Left kidney (tissue), 2 donors: ENCODE measurements around the gene GIPC2. TPM values are rescaled to one million over a fixed set of nuclear protein-coding genes. Genes with fewer than 3 reads are reported as not detected.

ENCODE experiments used
- DNase-seq: peaks from one replicate; pipeline ENCODE4 v3.0.0-alpha.2; 2013
- polyA plus RNA-seq: library from polyadenylated mRNA; unstranded; fragments of 120-200 nt; gene quantifications from one replicate; pipeline ENCODE4 v1.2.1, GENCODE V29; 2013; ENCODE audit not compliant: insufficient read length

Gene GIPC2
- polyA plus RNA-seq, 1 donor, result 21.6 TPM

DNA sequence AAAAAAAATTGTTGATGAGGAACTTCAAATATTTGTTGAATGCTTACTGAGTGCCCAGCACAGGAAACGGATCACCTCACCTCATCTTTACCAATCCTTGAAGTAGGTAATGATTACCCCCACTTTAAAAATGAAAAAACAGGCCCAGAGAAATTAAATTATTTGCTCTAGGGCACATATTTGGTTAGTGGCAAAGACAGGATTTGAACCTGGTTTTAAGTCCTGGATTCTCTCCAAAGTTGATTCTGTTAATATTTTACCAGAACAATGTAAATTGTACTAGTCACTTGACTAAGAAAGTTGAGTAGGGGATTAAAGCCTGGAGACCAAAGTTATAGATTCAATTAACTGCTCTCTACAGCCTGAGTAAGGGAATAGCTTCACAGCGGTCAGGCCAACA lies 97.9 kb downstream of the GIPC2 start:
- DNase-seq, result no peak

DNA sequence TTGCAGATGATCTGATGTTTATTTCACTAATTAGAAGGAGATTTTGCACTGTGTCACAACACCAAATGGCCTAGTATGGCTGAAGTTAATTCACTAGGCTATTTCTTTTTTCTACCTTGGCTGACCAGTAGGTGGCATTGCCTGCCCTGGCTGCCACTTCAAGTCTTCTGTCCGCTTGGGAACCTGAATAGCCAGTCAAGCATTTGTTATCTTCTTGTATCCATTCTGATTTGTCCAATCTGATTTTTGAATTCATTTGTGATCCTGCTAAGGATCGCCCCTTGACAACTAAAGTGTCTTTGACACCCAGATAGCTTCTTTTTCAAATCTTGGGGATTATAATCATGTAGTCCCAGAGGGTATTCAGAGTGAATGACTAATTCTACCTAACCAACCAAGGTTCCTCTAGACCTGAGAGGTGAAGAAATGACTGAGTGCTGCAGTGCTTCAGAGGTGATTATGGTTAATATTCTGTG lies 99.4 kb downstream of the GIPC2 start:
- DNase-seq, result peak; percentile 48

DNA sequence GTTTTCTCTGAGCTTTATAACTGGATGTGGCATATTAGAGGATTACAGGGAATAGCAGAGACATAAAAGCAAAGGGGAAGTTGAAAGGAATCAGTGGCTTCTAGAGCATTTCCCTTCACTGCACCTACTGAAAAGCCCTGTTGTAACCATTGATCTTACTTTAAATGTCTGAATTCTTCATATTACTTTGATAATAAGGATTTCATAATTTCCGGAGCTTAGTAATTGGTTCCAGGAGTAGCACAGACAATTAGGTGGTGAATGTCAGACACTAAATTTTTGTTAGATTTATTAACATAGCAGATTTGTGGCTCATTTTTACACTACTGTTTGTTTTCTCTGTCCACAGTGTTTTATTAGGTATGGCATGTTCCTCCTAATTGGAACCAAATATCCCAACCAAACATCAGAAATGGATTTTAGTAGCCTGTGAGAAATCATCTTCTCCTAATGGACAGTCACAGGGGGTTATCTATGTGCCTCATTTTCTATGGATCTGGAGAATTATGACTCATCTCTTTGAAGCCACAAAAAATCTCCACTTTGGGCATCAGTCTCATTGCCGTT lies 100.5 kb downstream of the GIPC2 start:
- DNase-seq, result no peak

DNA sequence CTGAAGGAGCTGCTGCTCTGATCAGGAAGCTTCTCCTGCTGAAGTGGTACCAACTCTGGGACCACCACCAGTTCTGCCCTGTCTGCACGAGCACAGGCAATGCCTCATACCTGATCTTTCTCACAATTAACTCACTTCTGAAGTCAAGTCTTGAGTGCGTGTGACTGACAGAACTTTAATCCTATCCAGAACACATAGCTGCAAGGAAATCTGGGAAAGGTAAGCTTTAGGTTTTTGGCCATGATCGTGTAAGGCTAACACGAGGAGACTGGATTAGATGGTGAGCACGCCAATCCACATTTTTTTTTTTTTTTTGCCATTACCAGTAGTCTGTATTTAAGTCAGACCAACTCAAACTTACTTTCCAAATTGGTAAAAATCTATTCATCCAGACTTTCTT lies 101.3 kb downstream of the GIPC2 start:
- no peak for DNase-seq

DNA sequence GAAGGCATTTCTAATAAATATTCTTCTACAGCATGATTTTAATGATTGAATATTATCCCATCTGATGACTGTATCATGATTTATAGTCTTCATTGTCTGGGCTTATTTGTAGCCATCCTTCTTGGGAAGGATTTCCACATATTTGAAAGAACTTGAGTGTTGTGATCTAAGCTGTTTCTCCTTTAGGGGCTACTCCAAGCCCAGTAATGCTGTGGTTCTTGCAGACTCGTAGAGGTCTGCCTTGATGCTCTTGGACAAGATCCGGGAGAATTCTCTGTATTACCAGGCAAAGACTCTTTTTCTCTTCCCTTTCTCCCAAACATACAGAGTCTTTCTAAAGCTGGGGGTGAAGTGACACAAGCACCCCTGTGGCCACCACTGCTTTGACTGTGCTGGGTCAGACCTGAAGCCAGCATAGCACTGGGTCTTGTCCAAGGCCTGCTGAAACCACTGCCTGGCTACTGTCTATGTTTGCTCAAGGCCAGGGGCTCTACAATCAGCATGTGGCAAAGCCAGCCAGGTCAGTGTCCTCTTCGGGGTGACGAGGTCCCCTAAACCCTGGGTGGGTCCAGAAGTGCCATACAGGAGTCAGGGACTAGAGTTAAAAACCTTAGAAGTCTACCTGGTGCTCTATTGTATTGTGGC lies 107.4 kb downstream of the GIPC2 start:
- no peak for DNase-seq

DNA sequence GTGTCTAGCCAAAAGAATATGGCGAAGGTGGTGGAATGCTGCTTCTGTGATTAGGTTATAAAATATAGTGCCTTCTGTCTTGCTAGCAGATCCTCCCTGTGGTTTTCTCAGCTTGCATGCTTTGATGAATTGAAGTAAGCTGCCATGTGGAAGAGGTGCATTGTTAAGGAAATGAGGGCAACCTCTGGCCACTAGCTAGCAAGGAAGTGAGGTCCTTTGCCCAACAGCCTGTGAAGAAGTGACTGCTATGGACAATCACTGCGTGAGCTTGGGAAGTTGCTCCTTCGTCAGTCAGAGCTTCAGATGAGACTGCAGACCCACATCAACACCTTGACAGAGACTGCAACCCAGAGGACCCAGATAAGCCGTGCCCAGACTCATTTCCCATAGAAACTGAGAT lies 109.4 kb downstream of the GIPC2 start:
- DNase-seq, result no peak

DNA sequence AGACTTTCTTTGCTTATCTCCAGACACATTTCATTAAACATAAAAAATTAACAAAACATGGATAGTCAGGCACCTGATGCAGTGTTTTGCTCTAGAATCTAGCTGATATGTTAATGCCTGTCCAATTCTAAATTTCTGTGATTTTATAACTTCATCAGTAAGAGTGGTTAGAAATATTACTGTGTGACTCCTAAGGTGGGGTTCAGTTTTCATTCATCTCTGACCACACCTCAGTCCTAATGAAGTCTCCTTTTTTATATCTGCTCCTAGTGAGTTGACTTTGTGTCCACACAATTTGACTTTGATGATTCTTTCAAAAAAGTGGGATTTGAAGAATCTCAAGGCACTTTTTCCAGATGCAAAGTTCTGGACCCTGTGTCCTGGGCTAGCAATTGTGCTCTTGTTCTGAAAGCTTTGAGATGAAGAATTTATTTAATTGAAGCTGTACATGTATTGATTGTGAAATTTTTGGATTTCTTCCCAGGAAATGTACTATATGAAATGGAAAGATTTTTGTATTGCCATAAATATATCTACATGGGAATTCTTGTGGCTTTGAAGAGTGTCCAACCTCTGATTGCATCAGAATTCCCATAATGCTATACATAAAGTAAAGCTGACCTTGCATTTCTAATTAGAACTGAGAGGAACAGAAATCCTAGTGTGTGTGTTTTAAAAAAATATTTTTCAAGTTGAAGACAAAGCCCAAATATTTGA lies 111.2 kb downstream of the GIPC2 start:
- DNase-seq, result no peak

DNA sequence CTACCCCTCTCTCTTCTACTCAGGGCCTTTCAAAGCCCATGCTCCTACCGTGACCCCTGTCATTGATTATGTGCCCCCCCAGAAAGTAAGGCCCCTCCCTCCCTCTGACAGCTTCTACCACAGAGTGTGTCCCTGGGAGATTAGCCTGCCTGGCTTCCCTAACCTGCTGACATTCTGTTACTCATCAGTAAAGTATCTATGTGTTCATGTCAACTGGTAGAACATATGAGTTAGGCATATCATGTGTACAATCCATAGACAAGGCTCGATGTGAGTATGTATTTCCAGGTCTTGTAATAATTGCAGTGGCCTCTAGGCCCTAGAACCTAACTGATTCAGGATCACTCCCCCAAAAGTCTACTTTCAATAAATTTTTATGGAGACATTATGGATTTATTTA lies 120.0 kb downstream of the GIPC2 start:
- DNase-seq, result no peak

DNA sequence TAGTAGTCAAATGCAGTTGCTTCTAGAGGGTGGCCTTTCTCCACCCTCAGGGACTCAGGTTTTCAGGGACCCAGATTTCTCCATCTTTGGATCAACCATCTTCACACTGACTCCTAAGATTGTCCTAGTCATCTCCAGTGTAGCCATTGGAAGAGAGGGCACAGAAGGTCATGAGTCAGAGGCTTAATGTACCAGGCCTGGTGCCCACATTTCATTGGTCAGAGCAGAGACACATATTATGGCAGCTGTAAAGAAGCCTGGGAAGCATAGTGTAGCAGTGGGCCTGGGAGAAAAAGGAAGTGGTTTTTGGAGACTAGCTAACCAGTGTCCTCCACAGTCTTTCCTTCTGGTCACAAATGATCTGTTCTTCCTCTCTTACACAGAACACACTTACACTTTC lies 122.5 kb downstream of the GIPC2 start:
- no peak for DNase-seq

DNA sequence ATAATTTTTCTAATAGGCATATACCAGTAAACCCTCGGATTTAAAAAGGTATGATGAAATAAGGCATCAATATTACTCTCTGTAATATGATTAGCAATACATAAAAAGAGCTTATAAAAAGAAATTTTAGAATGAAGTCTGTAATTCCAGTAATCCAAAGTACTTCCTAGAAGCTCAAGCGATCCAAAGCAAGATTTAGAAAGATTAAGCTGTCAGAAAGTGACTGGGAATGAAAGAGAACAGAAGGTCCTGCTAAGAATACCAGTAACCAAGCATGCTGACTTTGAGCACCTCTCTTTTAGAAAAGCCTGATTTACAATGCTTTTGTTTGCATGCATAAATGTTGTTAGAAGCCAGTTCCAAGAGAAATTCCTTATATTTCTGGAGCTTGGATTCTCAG lies 125.1 kb downstream of the GIPC2 start:
- no peak for DNase-seq

DNA sequence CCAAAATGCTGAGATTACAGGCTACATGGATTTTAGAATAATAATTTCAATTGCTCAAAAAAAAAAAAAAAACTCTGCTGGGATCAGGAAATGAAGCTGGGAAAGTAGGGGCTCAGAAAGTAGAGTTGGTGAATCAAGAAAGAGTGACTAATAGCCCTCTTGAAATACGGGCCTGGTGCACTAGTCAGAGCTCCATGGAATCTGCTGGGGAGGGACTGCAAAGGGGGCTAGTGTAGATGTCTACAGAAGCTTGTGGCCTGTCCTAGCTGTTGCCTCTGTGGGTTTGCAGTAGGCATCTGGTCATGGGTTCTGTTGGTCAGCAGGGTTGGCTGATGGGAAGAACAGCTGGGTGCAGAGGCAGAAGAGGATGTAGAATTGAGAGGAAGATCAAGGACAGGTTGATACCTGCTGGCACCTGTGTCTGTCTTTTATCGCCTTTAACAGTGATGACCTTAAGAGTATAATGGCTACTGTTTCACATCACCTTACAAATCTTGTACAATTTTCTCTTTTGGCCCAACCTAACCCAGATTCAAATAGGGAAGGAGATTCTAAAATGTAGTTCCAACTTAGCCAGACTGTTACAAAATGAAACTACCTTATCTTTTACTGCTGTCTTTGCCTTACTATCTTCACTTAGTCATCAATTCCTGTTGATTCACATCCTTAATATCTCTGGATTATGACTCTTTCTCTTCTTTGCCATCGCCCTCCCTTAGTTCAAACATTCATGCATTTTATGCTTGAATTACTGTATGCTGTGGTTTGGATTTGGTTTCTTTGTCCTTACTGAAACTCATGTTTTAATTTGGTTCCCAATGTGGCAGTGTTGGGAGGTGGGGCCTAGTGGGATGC lies 126.2 kb downstream of the GIPC2 start:
- DNase-seq, result no peak

DNA sequence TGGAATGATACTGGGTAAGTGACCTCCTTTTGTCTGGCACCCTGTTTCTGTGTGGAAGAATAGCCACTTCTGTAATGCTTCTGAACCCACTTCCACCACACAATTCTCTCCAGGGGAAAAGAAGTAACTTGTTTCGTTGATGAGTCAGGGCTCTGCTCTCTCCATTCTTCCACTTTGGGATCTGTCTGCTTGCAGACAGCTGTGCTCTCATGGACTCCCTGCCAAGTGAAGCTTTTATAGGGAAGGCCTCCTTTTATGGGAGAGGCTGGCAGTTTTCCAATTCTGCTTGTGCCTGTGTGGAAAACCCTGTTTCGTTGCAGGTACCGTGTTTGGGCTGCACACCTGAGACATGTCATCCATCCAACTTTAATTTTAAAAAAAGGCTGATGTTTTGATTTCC lies 130.7 kb downstream of the GIPC2 start:
- DNase-seq, result no peak

DNA sequence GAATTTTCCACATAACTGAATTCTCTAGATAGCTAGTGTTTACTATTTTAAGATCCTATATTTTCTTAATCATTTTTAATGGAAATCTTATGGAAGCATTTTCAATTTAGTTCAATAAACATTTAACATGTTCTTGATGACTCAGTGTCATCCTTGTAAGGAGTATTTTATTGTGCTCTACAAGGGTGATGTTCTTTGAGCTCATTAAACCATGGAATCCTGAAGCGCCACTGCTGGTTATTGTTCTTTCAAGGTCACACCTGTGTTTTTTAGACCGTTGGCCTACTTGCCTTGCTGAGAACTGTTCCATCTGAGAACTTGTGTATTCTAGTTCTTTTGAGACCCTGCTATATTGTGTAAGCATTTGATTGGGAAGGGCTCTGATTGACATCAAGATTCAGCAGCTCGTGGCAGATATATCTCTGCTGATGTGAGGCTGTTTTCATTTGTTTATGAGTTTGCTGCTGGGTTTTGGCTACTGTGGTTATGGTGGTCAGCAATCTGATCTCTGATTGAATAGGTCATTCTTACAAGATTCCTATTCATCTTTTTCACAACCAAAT lies 132.0 kb downstream of the GIPC2 start:
- no peak for DNase-seq

DNA sequence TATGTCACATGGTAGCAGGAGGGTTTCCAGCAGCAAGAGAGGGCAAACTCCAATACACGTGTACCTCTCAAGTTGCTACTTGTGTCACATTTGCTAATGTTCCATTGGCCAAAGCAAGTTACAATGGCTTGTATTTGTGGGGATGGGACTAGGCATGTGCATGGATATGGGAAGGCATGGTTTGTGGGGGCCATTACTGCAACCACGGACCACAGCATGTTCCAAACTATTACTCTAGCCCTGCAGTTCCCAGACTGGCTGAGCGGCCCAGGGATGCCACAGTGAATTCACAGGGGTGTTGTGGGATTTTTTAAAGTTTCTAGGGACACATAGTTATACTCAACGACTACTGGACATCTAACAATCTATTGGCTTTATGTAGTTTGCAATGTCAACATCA lies 133.1 kb downstream of the GIPC2 start:
- no peak for DNase-seq

DNA sequence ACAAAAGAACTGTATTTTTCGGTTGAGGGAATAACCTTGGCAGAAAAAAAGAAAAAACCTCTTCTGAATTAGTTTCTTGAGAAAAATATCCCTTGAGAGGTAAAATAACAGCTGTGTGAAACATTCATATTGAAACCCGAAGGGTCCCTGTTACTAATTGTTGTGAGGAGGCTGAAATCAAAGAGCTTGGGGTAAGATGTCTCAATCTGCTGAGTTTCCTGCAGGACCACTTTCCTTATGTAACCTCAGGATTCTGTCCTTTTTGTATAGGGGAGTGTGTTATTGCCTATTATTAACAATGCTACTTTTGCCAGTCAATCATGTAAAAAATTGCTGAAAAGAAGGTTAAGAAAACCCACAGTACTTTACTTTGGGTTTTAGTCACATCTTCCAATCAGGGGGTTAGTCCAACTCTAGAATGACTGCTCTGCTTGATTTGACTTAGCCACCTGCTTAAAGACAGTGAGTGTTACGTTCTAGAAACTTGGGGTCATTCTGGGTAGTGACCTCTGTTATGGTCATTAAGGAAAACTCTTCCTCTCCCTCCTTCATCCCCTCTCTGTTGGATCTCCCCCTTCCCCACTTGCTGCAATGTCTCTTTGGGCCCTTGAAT lies 138.8 kb downstream of the GIPC2 start:
- no peak for DNase-seq

Other genes with a start within 250 kb of the GIPC2 start
- gene NEXN, start 157.3 kb upstream of the GIPC2 start, polyA plus RNA-seq, result 12.7 TPM
- gene FUBP1, start 66.9 kb upstream of the GIPC2 start, polyA plus RNA-seq, result 426 TPM
- 50.9 TPM for gene DNAJB4, start 41.0 kb upstream of the GIPC2 start, polyA plus RNA-seq